Measurements from ENCODE around the gene SYNDIG1.

DNA sequence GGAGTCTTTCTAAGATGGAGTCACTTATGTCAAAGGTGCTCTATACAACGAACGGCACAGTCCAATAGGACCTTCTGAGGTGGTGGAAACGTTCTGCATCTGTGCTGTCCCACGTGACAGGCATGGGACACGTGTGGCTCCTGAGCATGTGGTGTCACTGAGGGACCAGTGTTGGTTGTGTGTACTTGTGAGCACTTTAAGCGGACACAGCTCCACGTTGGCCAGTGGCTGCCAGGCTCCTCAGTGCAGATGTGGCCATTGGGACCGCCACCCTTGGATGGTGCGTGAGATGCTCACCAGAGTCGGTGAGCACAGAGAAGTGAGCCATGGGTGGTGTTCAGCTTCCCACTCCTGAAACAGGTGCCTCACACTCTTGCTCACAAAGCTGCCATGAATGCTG is 110.0 kb downstream of the SYNDIG1 start:
- TF ChIP-seq, protein P1, sequence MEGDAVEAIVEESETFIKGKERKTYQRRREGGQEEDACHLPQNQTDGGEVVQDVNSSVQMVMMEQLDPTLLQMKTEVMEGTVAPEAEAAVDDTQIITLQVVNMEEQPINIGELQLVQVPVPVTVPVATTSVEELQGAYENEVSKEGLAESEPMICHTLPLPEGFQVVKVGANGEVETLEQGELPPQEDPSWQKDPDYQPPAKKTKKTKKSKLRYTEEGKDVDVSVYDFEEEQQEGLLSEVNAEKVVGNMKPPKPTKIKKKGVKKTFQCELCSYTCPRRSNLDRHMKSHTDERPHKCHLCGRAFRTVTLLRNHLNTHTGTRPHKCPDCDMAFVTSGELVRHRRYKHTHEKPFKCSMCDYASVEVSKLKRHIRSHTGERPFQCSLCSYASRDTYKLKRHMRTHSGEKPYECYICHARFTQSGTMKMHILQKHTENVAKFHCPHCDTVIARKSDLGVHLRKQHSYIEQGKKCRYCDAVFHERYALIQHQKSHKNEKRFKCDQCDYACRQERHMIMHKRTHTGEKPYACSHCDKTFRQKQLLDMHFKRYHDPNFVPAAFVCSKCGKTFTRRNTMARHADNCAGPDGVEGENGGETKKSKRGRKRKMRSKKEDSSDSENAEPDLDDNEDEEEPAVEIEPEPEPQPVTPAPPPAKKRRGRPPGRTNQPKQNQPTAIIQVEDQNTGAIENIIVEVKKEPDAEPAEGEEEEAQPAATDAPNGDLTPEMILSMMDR (IDR thresholded peaks at IDR 0.05; ENCODE audit: insufficient read depth, low read length), result no peak
- TF ChIP-seq POLR2AphosphoS5 (IDR thresholded peaks at IDR 0.05; ENCODE audit: low read depth), result no peak
